H1 (cell line): ENCODE results near the gene NECAB3. TPM values are rescaled to one million over a fixed set of nuclear protein-coding genes. Genes with fewer than 3 reads are reported as not detected.

ENCODE experiments used
- ATF2 ChIP-seq: IDR thresholded peaks from 2 replicates; pipeline ENCODE4 v1.6.1; 2012; ENCODE audit warnings: low read length, inconsistent platforms
- CBX5 ChIP-seq: fragments of 300-800, 300-1000 bp; sonication (generic); IDR thresholded peaks from 2 replicates; pipeline ENCODE4 v1.7.1; 2016; ENCODE audit warnings: antibody characterized with exemption, low read length, low read depth
- CHD7 ChIP-seq: fragments of 300-600 bp; sonication (generic); IDR thresholded peaks from 2 replicates; pipeline ENCODE4 v1.7.1; 2012; ENCODE audit warnings: low read length, moderate library complexity, mild to moderate bottlenecking, inconsistent platforms; ENCODE audit not compliant: insufficient replicate concordance
- EP300 ChIP-seq, 2 experiments: IDR thresholded peaks; 1 replicate in 1 of 2; 2 replicates in 1 of 2; pipeline ENCODE4 v1.6.1; 2011 to 2012; ENCODE audit warnings: low read depth in 2 of 2, low read length in 2 of 2, mild to moderate bottlenecking in 2 of 2, borderline replicate concordance in 1 of 2, inconsistent platforms in 1 of 2, moderate library complexity in 1 of 2
- GABPA ChIP-seq: IDR thresholded peaks from 2 replicates; pipeline ENCODE4 v1.6.1; 2011; ENCODE audit warnings: mild to moderate bottlenecking, low read length, moderate library complexity, borderline replicate concordance; ENCODE audit not compliant: insufficient read depth
- NRF1 ChIP-seq: IDR thresholded peaks from 2 replicates; pipeline ENCODE4 v1.6.1; 2011; ENCODE audit warnings: mild to moderate bottlenecking, low read depth, low read length, improper control_type of control experiment
- SRF ChIP-seq: IDR thresholded peaks from 2 replicates; pipeline ENCODE4 v1.6.1; 2011; ENCODE audit warnings: mild to moderate bottlenecking, low read depth, low read length, moderate library complexity
- ZNF274 ChIP-seq: IDR thresholded peaks from 2 replicates; pipeline ENCODE4 v1.7.0; 2012; ENCODE audit warnings: low read length, borderline replicate concordance; ENCODE audit errors: extremely low read depth
- polyA plus RNA-seq, 7 experiments: library from polyadenylated mRNA; depleted of rRNA in 3 of 7; stranded (reverse) in 5 of 7; unstranded in 2 of 7; fragments of >200 nt in 5 of 7; fragments of 200-250 nt in 2 of 7; gene quantifications; 1 replicate in 5 of 7; 2 replicates in 1 of 7; 4 replicates in 1 of 7; pipeline versions ENCODE4 v1.2.1 to v1.2.3, GENCODE V29; 2011 to 2013; ENCODE audit warnings: missing spikeins in 2 of 7, mixed read lengths in 2 of 7
- total RNA-seq: library from RNA; stranded (reverse); fragmentation: NEBNext Ultra II Directional; extraction: Animal tissue kit (Norgen Biotek cat#: 25700); gene quantifications from 2 replicates; pipeline ENCODE4 v1.2.1, GENCODE V29; 2021

The NECAB3 gene
- total and polyA plus RNA-seq, 2 of the 8 experiments (the other 6 are each of a cell fraction or from before 2014, with no cell fraction given) = 20.5 to 46.2 TPM

- no peak for TF ChIP-seq ATF2
- TF ChIP-seq NRF1 = no peak
- TF ChIP-seq CHD7 = no peak
- TF ChIP-seq ZNF274 = no peak
- no peak for TF ChIP-seq SRF
- no peak for TF ChIP-seq EP300 (IDR thresholded peaks at IDR 0.05; ENCODE audit: borderline replicate concordance in 1 of 2, low read depth in 2 of 2, low read length in 2 of 2)
- TF ChIP-seq CBX5 = no peak
- TF ChIP-seq GABPA = no peak
Observed at GRCh38 chr20:33659341-33660034, 14.7 kb downstream of the NECAB3 start (continued).
